B cell (primary cell): ENCODE measurements around the gene HDAC9. TPM values are rescaled to one million over a fixed set of nuclear protein-coding genes. Genes with fewer than 3 reads are reported as not detected.

Experiments used
- ATAC-seq: fragments of 200-7000 bp; cut with Tn5 transposase; one replicate; pipeline ENCODE4 v1.10.0; 2021; ENCODE audit warnings: low read depth, mild to moderate bottlenecking, moderate number of reproducible peaks, moderate library complexity
- CTCF ChIA-PET: fragments of 350-600 bp; sonication (Branson Sonifier 250); formaldehyde crosslinking; loops from one replicate; lab custom pipeline; 2021; ENCODE audit warnings: antibody characterized with exemption, inconsistent platforms; lab: Charles Lee
- POLR2A ChIA-PET: fragments of 350-600 bp; sonication (Branson Sonifier 250); formaldehyde crosslinking; loops from one replicate; lab custom pipeline; 2021; ENCODE audit warnings: antibody characterized with exemption; lab: Charles Lee
- DNase-seq: peaks from one replicate; pipeline ENCODE4 v3.0.0; 2013
- H2AFZ ChIP-seq: 2 replicates; pipeline ENCODE4 v1.6.1; 2012; ENCODE audit warnings: mild to moderate bottlenecking, low read depth, low read length; ENCODE audit not compliant: insufficient read depth, poor library complexity, severe bottlenecking
- H3K27ac ChIP-seq, 2 donors: 1 replicate in 1 of 2; 2 replicates in 1 of 2; pipeline ENCODE4 v1.5.1; 2012 to 2013; ENCODE audit warnings: low read length in 2 of 2, mild to moderate bottlenecking in 2 of 2, moderate library complexity in 1 of 2
- H3K27me3 ChIP-seq, 4 experiments: fragments of 200-600 bp in 1 of 4; sonication (generic) in 1 of 4; replicated peaks in 1 of 4; 1 replicate in 2 of 4; 2 replicates in 2 of 4; pipeline versions ENCODE4 v1.6.1 to v1.7.0; 2013 to 2016; ENCODE audit warnings: low read length in 3 of 4, mild to moderate bottlenecking in 2 of 4, mixed read lengths in 1 of 4, moderate library complexity in 1 of 4; ENCODE audit not compliant: insufficient read depth in 4 of 4, control insufficient read depth in 3 of 4; ENCODE audit errors: control extremely low read depth in 1 of 4
- H3K36me3 ChIP-seq, 2 experiments: replicated peaks in 1 of 2; 1 replicate in 1 of 2; 2 replicates in 1 of 2; pipeline versions ENCODE4 v1.6.1 to v1.7.1; 2013; ENCODE audit warnings: low read length in 1 of 2; ENCODE audit not compliant: insufficient read depth in 2 of 2, control insufficient read depth in 1 of 2; ENCODE audit errors: control extremely low read depth in 1 of 2, extremely low read depth in 1 of 2
- H3K4me1 ChIP-seq, 2 donors: fragments of 200-600 bp in 1 of 2; sonication (generic) in 1 of 2; 1 replicate in 1 of 2; 2 replicates in 1 of 2; pipeline versions ENCODE4 v1.5.1 to v1.6.1; 2013 to 2017; ENCODE audit warnings: low read length in 2 of 2; ENCODE audit not compliant: control insufficient read depth in 2 of 2, insufficient read depth in 2 of 2
- H3K4me2 ChIP-seq: replicated peaks from 2 replicates; pipeline ENCODE3; 2012; ENCODE audit warnings: mild to moderate bottlenecking, low read depth, low read length; ENCODE audit not compliant: poor library complexity, severe bottlenecking
- H3K4me3 ChIP-seq, 5 experiments: fragments of 200-600 bp in 1 of 5; sonication (generic) in 1 of 5; 1 replicate in 3 of 5; 2 replicates in 2 of 5; pipeline versions ENCODE4 v1.5.1 to v1.7.0; 2011 to 2016; ENCODE audit warnings: low read length in 4 of 5, mild to moderate bottlenecking in 4 of 5, low read depth in 2 of 5, control low read depth in 1 of 5, moderate library complexity in 1 of 5; ENCODE audit not compliant: insufficient read depth in 1 of 5; ENCODE audit errors: control extremely low read depth in 1 of 5, extremely low read depth in 1 of 5
- H3K79me2 ChIP-seq: fragments of 200-600 bp; sonication (generic); one replicate; pipeline ENCODE4 v1.6.0; 2016; ENCODE audit warnings: low read length; ENCODE audit not compliant: control insufficient read depth, insufficient read depth
- H3K9ac ChIP-seq: fragments of 200-600 bp; sonication (generic); 2 replicates; pipeline ENCODE4 v1.6.1; 2017; ENCODE audit warnings: mild to moderate bottlenecking, low read length, moderate library complexity
- H3K9me3 ChIP-seq, 3 donors: one replicate each; pipeline versions ENCODE4 v1.6.1 to v1.7.1; 2013; ENCODE audit warnings: low read length in 2 of 3; ENCODE audit not compliant: control insufficient read depth in 2 of 3, insufficient read depth in 1 of 3; ENCODE audit errors: control extremely low read depth in 1 of 3
- H4K20me1 ChIP-seq: 2 replicates; pipeline ENCODE4 v1.6.0; 2012; ENCODE audit warnings: mild to moderate bottlenecking, low read length; ENCODE audit not compliant: insufficient read depth, control insufficient read depth, poor library complexity, severe bottlenecking
- H3K27ac Mint-ChIP-seq: one replicate; pipeline ENCODE4 v1.8.0; 2021; ENCODE audit warnings: mixed read lengths
- H3K27me3 Mint-ChIP-seq: one replicate; pipeline ENCODE4 v1.8.0; 2021; ENCODE audit warnings: mixed read lengths
- H3K4me1 Mint-ChIP-seq: one replicate; pipeline ENCODE4 v1.8.0; 2021; ENCODE audit warnings: mixed read lengths
- H3K4me3 Mint-ChIP-seq: one replicate; pipeline ENCODE4 v1.8.0; 2021; ENCODE audit warnings: mixed read lengths
- H3K9me3 Mint-ChIP-seq: one replicate; pipeline ENCODE4 v1.8.0; 2022; ENCODE audit warnings: mixed read lengths; ENCODE audit not compliant: insufficient read depth
- CTCF ChIP-seq: fragments of 200-600 bp; IDR thresholded peaks from one replicate; pipeline ENCODE4 v1.8.0; 2022; ENCODE audit warnings: antibody characterized with exemption, mild to moderate bottlenecking
- EZH2 ChIP-seq: IDR thresholded peaks from 2 replicates; pipeline ENCODE4 v1.6.1; 2012; ENCODE audit warnings: borderline replicate concordance, low read depth, mild to moderate bottlenecking, moderate library complexity, low read length; ENCODE audit not compliant: insufficient read depth, poor library complexity, severe bottlenecking
- WGBS: methylation state at CpG from one replicate; pipeline ENCODE4 v1.1.5; 2013; ENCODE audit warnings: missing lambda C conversion rate; ENCODE audit not compliant: insufficient coverage; 5-methylcytosine and 5-hydroxymethylcytosine counted together
- intact Hi-C: fragments of 100-400 bp; cut with micrococcal nuclease; formaldehyde crosslinking; loops from one replicate; pipeline ENCODE4 v1.10.0; 2022
- polyA plus RNA-seq: library from polyadenylated mRNA; depleted of rRNA; stranded (reverse); fragments of >200 nt; gene quantifications from 2 replicates; pipeline ENCODE4 v1.2.3, GENCODE V29; 2012
- total RNA-seq, 2 donors: library from RNA; stranded (reverse); fragments of 120-200 nt in 1 of 2; gene quantifications; 1 replicate in 1 of 2; 2 replicates in 1 of 2; pipeline versions ENCODE4 v1.2.3 to v1.2.4, GENCODE V29; 2013 to 2022

HDAC9 gene
- total and polyA plus RNA-seq, 2 donors (not counting 1 experiment from before 2014, with no cell fraction given), result 49.1 to 64.8 TPM

GRCh38 chr7:18901351-18901750 lies 405.8 kb downstream of the HDAC9 start:
- no peak for DNase-seq
- CTCF ChIA-PET, result no interaction called here
- no peak for ATAC-seq
- Mint-ChIP-seq H3K9me3 (no peaks in the 10 kb centered on the region), H3K27me3 (no peaks in the 10 kb centered on the region), H3K4me1 (no peaks in the 10 kb centered on the region), H3K4me3 (no peak overlapping the region), H3K27ac (no peak overlapping the region)
- Histone ChIP-seq H3K4me3 (no peak overlapping the region), H4K20me1 (no peaks in the 10 kb centered on the region), H3K27ac (no peak overlapping the region), H3K9ac (no peak overlapping the region), H2AFZ (no peak overlapping the region), H3K79me2 (no peaks in the 10 kb centered on the region), H3K27me3 (no peaks in the 10 kb centered on the region), H3K4me1 (no peaks in the 10 kb centered on the region), H3K9me3 (no peaks in the 10 kb centered on the region), H3K4me2 (no peak overlapping the region), H3K36me3 (no peaks in the 10 kb centered on the region)
- POLR2A ChIA-PET, result no interaction called here
- TF ChIP-seq CTCF, result no peak
- TF ChIP-seq EZH2, result no peak
- no CpG with 5 or more reads among the region's 3 CpGs for WGBS
- intact Hi-C loops, result no loop called here

- H3K4me2 ChIP-seq, result no peak overlapping the region
Observed at GRCh38 chr7:18901982-18902421, 406.5 kb downstream of the HDAC9 start.

More at GRCh38 chr7:18901982-18902421, 406.5 kb downstream of the HDAC9 start:
- H4K20me1 ChIP-seq, result no peaks in the 10 kb centered on the region
- Mint-ChIP-seq H3K4me1 (no peaks in the 10 kb centered on the region), H3K27ac (no peak overlapping the region), H3K27me3 (no peaks in the 10 kb centered on the region), H3K9me3 (no peaks in the 10 kb centered on the region), H3K4me3 (no peak overlapping the region)
- no peak overlapping the region for H3K4me3 ChIP-seq
- POLR2A ChIA-PET, result no interaction called here
- no peak overlapping the region for H2AFZ ChIP-seq
- intact Hi-C loops, result no loop called here
- H3K9me3 ChIP-seq, result no peaks in the 10 kb centered on the region
- CTCF ChIA-PET, result no interaction called here
- H3K79me2 ChIP-seq, result no peaks in the 10 kb centered on the region
- H3K27ac ChIP-seq, result no peak overlapping the region
- TF ChIP-seq CTCF (no peak), EZH2 (no peak)
- DNase-seq (no peak), ATAC-seq (no peak)
- H3K36me3 ChIP-seq, result no peaks in the 10 kb centered on the region
- no CpG with 5 or more reads among the region's 1 CpG for WGBS
- no peaks in the 10 kb centered on the region for H3K27me3 ChIP-seq
- H3K9ac ChIP-seq, result no peak overlapping the region
- H3K4me1 ChIP-seq, result no peaks in the 10 kb centered on the region
